NCI-H446 (cell line): ENCODE results near the gene OR52E4.

ENCODE experiments used
- DNase-seq, 2 experiments: peaks; one replicate each; lab custom pipeline; 2025; lab: John Stamatoyannopoulos, UW

OR52E4 gene

DNA sequence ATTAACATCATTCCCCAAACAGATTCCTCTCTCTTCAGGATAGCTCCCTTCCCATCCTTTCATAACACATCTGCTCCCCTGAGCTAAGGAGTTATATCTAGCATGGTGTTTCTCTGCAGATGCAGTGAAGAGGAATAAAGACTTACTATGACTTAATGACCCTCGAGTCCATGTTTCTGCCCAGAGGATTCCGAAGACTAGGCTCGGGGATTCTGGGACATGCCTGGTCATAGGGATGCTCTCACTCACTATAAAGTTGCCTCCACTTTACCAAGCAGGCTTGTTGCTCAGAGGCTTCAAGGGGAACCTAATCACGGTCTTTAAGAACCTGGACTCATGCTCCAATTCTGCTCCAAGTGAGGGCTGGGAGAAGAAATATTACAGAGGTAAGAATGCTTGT, at the start of gene OR52E4:
Gene OR52E4, plus strand, starts transcription at position 301 of the 400 bp plus-strand sequence. CDS start 3,664 bp downstream, outside the sequence.
- DNase-seq: no peak

GRCh38 chr11:5831196-5831829, 49.1 kb upstream of the OR52E4 start:
- no peak for DNase-seq

DNA sequence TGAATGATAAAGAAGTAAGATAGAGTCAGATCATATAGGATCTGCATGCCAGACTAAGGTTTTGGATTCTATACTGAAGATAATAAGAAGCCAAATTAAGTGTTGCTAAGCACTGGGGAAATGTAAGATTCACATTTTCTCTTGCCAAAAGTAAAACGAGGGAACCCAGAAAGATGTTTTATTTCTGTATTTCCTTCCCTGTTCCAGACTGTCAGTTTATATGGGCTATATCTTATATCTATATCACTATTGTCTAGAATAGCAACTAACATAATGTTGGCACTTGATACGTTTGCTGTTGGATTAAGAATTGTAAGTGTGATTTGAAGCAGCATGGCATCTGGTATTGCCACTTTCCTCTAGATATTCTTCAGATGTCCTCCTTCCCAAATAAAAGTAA, 47.0 kb upstream of the OR52E4 start:
- DNase-seq: no peak

DNA sequence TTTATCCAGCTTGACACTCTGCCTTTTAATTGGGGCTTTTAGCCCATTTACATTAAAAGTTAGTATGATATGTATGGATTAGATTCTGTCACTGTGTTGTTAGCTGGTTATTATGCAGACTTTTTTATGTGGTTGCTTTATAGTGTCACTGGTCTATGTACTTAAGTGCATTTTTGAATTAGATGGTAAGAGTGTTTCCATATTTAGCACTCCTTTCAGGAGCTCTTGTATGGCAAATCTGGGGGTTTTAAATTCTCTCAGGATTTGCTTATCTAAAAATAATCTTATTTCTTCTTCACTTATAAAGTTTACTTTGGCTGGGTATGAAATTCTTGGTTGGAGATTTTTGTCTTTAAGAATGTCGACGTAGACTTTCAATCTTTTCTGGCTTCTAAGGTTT, 42.7 kb upstream of the OR52E4 start:
- no peak for DNase-seq

DNA sequence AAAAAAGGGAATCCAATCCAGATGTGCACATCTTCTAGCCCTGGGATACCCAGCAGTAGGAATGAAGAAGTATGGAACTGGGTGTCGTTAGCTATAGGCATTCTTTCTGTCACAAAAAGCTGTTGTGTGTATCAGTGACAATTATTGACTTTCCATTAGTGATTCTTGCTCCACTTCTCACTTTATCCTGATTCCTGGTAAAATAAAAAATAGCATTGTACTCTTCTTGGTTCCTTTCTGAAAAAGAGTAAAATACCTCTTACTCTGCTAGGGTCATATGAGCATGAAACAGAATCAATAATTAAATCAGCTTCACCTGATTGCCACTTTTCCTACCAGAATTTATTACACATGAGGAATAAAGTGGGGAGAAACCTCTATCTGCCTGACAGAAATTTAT, 38.6 kb upstream of the OR52E4 start, which contains the start of gene OR52E6:
Gene OR52E6, minus strand, starts transcription at position 101 of the 400 bp plus-strand sequence. Its CDS starts 0 bp downstream, at position 101.
- no peak for DNase-seq

- no peak for DNase-seq
These were observed 33.7 kb upstream of the OR52E4 start for GRCh38 chr11:5846701-5847100.

DNA sequence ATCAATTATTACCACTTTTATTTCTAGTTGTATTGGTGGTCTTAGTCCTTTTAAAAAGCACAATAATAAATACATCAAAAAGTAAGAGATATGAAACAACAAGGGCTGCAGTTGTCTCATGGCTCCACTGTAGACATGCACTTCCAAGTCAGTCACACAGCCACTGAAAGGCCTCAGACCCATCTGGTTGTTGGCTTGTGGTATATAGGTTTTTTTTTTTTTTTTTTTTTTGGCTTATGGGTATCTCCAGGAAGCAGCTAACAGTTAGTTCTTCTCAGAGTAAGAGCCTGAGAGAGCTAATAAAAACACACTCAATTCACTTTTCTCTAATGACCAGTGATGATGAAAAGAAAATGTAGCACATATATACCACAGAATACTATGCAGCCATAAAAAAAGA, 32.7 kb upstream of the OR52E4 start:
- no peak for DNase-seq

GRCh38 chr11:5851002-5851401, 29.4 kb upstream of the OR52E4 start:
- DNase-seq: no peak

GRCh38 chr11:5857590-5857989, 22.8 kb upstream of the OR52E4 start, which contains the start of gene OR52E8:
Gene OR52E8 (minus strand): TSS chr11:5857690. CDS start chr11:5857690, 0 bp downstream.
- no peak for DNase-seq

- DNase-seq: no peak
These were observed 14.6 kb upstream of the OR52E4 start for GRCh38 chr11:5865826-5866225.

GRCh38 chr11:5878564-5878963, 1.9 kb upstream of the OR52E4 start:
- no peak for DNase-seq

- no peak for DNase-seq
These were observed 1.3 kb downstream of the OR52E4 start for GRCh38 chr11:5881756-5882155.

GRCh38 chr11:5887172-5887571, 6.7 kb downstream of the OR52E4 start:
- DNase-seq: no peak

GRCh38 chr11:5887661-5888060, 7.2 kb downstream of the OR52E4 start:
- no peak for DNase-seq

GRCh38 chr11:5891216-5891800, 10.9 kb downstream of the OR52E4 start:
- no peak for DNase-seq

DNA sequence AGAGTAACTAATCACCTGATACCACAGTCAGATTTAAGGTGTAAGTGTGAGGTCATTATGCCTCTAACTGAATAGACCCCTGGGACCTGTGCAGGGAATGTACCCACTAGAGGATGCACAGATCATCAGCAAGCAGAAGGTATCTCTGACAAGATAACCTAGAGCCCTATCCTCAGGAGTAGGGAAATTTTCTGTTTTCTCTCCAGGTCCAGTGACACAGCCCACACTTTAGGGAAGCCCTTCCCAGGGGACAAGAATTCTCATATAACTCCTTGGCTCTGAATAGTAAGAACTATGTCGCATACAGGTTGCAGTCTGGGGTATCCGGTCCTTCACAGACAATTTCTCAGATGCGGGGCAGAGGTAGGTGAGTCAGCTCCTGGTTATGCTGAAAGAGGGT, 12.5 kb downstream of the OR52E4 start, which contains the start of gene OR52E5:
Gene OR52E5, plus strand, starts transcription at position 301 of the 400 bp plus-strand sequence. CDS start 7,569 bp downstream, outside the sequence.
- DNase-seq: no peak

- DNase-seq: no peak
These were observed 19.1 kb downstream of the OR52E4 start for GRCh38 chr11:5899534-5899933.

GRCh38 chr11:5910540-5910939, 30.1 kb downstream of the OR52E4 start:
- DNase-seq: no peak

DNA sequence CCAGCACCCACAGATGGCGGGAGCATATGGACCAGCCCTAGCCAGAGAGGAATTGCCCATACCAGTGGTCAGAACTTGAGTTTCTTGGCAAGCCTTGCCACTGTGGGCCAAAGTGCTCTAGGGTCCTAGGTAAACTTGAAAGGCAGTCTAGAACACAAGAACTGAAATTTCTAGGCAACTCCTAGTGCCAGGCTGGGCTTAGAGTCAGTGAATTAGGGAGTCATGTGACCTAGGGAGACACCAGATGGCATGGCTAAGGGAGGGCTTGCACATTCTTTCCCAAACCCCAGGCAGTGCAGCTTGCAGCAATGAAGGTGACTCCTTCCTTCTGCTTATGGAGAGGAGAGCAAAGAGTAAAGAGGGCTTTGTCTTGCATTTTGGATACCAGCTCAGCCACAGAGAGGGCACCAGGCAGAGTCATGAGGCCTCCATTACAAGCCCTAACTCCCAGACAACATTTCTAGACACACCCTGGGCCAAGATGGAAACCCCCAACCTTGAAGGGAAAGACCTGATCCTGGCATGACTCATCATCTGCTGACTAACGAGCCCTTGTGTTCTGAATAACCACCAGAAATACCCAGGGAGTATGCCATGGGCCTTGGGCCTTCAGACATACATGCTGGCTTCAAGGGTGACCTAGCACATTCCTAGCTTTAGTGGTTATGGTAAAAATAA, 42.5 kb downstream of the OR52E4 start:
- DNase-seq: no peak

DNA sequence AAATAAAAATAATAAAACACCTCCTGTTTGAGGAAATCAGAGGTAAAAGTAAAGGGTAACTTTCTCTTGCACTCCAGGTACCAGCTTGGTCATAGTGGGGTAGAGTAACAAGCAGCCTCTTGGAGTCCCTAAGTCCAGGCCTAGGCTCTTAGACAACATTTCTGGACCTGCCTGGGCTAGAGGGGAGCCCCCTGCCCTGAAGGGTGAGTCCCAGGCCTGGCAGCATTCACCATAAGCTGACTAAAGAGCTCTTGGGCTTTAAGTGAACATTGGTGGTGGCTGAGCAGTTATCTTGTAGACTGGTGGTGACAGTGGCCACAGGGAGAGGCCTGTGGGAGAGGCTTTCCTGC, 43.0 kb downstream of the OR52E4 start:
- no peak for DNase-seq

- DNase-seq: no peak
These were observed 43.4 kb downstream of the OR52E4 start for GRCh38 chr11:5923794-5924193.

GRCh38 chr11:5928271-5928670, 47.8 kb downstream of the OR52E4 start:
- no peak for DNase-seq

DNA sequence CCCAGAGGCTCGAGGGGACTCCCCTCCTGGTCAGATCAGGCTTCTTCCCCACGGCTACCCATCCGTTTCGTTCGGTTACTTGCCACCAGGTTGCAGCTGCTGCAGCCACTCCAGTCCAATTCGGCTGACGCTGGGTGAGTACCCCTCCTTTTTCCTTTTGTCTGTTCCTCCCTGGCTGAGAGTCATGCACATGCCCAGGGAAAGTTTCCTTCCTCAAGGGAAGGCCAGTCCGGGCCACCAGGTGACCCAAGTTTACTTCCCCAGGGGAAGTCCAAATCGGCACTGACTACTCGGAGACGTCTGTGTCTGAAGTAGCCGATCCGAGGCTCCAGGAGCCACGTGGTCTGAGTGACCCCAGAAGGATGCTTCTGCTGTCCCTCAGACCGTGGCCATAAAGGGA, 48.4 kb downstream of the OR52E4 start:
- no peak for DNase-seq
